GM21723 (cell line): ENCODE measurements around the gene HDAC1.

Source experiments
- ATAC-seq: cut with Tn5 transposase; IDR thresholded peaks from one replicate; pipeline ENCODE4 v1.9.1; 2021; ENCODE audit warnings: mild to moderate bottlenecking, moderate library complexity; ENCODE audit not compliant: unreplicated experiment

Gene HDAC1

DNA sequence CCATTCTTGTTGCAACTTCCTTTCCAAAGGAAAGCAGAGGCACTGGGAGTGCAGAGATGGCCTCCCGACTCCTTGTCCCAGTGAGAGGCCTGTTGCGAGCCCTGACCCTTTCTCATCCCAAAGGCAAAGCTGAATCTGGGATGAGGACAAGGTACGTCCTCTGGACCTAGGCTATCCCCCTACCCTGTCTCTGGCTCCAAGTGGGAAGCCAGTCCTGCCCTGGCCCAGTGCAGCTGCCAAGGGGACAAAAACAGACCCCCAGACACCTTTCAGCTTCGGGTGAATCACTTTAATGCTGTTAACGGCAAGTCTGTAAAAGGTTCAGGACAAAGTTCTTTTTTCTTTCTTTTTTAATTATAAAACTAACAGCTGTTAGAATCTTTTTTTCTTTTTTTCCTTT is 73.0 kb downstream of the HDAC1 start:
- no peak for ATAC-seq

DNA sequence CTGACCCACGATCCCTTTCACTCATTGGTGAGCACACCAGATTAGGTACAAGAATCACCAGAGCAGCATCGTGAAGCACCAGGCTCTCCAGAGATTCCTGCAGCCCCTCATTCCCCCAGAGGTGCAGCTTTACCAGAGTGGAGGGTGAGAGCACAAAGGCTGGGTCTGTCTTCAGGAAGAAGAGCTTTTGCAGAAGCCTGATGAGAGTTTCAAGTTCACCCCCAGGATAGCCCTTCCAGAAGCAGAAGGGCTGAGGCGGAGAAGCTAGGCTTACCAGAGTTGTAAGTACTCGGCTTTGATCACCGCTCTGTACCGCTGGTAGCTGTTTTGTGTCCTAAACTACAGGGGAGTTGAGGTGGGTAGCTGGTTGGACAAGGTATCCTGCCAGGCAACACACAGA is 73.6 kb downstream of the HDAC1 start:
- ATAC-seq, result no peak

DNA sequence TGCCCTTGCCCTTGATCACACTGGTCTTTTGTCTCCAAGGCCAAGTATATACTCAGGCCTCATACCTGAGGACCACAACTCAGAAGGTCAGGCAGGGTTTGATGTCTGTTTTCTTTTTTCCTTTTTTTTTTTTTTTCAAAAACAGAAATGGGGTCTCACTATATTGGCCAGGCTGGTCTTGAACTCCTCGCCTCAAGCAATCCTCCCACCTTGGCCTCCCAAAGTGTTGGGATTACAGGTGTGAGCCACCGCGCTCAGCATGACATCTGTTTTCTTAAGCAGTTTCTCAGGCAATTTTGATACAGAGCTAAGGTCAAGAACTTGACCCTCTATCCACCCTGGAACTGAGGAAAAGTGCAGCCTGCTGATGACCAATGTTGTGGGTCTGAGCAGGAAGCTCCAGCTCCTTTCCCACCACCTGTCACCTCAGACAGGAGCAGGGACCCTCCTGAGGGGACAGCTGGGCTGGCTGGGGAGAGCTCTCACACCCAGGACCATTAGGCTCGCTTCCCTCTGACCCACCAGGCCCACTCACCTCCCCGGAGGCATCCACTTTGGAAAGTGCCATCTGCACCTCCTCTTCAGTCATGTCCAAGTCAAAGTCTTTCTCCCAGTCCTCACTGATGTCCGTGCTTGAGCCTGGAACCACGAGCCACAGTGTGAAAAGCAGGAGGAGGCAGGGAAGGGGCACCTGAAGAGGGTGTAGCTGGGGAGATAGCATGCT is 76.2 kb downstream of the HDAC1 start:
- no peak for ATAC-seq

- ATAC-seq, result no peak
Observed at GRCh38 chr1:32372149-32372756, 80.4 kb downstream of the HDAC1 start.

DNA sequence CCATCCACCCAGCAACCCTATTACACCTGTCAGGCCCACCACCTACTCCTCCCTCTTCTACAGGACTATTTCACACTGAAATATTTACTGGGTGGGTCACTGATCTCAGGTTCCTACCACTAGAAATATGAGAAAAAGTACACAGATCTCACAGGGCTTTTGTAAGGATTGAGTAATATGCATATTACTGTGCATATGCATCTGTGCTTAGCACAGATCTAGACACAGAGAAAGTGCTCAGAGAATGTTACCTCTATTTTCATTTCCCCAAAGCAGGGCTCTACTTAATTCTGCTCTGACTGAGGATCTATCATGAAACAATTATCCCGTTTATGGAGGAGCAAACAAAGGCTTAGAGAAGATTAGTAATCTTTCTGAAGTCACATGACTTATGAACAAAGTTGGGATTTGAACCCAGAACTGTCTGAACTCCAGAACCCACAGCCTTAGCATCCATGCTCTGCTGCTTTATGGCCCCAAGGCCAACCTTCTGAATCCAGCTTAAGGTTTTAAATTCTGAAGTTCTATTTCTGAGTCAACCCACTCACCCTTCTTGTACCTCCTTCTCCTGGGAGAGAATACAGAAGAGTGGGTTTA is 82.2 kb downstream of the HDAC1 start:
- no peak for ATAC-seq

- no peak for ATAC-seq
Observed at GRCh38 chr1:32376199-32376598, 84.3 kb downstream of the HDAC1 start.

DNA sequence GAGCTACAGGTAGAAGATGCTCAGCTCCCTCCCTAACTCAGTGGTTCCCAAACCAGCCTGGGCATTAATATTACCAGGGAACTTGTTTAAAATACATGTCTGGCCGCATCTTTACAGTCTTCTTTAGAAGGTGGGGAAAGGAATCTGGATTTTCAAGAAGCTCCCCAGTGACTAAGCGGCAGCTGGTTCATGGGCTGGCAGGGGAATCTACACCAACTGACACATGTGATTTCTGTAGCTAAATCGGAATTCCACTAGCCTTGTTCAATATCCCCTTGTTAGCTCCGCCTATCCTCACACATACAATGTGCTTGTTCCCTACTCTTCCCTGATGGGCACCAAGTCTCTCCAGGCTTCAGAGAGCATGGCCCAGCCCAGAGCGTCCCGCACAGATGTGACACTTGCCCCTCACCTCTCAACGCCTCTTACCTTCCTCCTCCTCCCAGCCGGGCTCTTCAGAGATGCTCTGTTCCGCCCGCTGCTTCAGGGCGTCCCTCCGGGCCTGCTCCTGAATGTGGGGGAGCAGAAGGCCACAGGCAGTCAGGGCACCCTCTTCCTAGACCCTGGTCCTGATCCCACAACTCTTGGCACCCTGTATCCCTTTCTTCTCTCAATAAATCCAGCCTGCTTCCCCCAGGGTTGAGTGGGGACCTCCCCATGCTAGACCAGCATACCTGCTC is 85.8 kb downstream of the HDAC1 start:
- no peak for ATAC-seq

- ATAC-seq, result no peak
Observed at GRCh38 chr1:32380057-32380456, 88.2 kb downstream of the HDAC1 start.
